VCaP (cell line): ENCODE data around the gene HIGD2A.

Experiments used
- H3K27ac ChIP-seq: fragments of 450-650 bp; 2 replicates; pipeline ENCODE4 v1.5.1; 2017
- TF ChIP-seq, protein P1 (sequence below): fragments of 450-650 bp; conservative IDR thresholded peaks from 2 replicates; pipeline ENCODE4 v1.5.1; 2017; ENCODE audit warnings: mild to moderate bottlenecking, moderate library complexity

The HIGD2A gene

DNA sequence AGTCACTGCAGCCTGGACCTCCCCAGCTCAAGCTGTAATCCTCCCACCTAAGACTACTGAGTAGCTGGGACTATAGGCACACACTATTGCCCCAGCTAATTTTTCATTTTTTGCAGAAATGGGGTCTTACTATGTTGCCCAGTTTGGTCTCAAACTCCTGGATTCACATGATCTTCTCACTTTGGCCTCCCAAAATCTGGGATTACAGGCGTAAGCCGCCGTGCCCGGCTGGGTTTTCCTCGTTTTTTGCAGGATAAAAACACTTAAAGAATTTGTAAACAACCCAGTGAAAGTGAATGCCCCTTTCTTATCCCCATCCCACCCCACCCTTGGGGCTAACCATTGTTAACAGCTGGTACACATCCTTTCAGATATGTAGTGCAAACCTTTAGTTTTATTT, 20.0 kb downstream of the HIGD2A start:
- no peak overlapping the region for H3K27ac ChIP-seq
- TF ChIP-seq, protein P1, sequence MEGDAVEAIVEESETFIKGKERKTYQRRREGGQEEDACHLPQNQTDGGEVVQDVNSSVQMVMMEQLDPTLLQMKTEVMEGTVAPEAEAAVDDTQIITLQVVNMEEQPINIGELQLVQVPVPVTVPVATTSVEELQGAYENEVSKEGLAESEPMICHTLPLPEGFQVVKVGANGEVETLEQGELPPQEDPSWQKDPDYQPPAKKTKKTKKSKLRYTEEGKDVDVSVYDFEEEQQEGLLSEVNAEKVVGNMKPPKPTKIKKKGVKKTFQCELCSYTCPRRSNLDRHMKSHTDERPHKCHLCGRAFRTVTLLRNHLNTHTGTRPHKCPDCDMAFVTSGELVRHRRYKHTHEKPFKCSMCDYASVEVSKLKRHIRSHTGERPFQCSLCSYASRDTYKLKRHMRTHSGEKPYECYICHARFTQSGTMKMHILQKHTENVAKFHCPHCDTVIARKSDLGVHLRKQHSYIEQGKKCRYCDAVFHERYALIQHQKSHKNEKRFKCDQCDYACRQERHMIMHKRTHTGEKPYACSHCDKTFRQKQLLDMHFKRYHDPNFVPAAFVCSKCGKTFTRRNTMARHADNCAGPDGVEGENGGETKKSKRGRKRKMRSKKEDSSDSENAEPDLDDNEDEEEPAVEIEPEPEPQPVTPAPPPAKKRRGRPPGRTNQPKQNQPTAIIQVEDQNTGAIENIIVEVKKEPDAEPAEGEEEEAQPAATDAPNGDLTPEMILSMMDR, result no peak

DNA sequence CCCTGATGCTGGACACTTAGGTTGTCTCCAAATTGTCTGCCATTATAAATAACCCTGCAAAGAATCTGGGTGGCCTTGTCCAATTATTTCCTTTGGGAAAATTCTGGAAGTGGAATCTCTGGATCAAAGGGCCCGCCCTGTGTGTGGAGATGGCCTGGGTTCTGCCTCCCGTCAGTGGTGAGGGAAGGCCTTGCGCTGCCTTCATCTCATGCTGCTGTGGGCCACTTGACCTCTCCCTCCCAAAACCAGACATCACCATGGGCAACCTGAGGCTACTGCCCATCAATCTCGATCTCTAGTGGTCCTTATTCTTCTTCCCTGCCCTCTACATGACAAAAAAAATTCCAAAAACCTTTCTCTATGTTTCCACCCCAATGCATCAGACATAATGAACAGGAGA, 21.2 kb downstream of the HIGD2A start:
- no peak overlapping the region for H3K27ac ChIP-seq

GRCh38 chr5:176410486-176411180, 22.1 kb downstream of the HIGD2A start:
- no peak overlapping the region for H3K27ac ChIP-seq
- TF ChIP-seq, protein P1, result no peak; the same call in 1 of the 2 replicates

More for the DNA sequence above, 21.2 kb downstream of the HIGD2A start:
- TF ChIP-seq, protein P1, result no peak

- TF ChIP-seq, protein P1, result no peak
- H3K27ac ChIP-seq, result no peak overlapping the region
Measured at GRCh38 chr5:176412517-176413254, 24.1 kb downstream of the HIGD2A start.

- H3K27ac ChIP-seq, result no peak overlapping the region
- TF ChIP-seq, protein P1, result no peak
Measured at GRCh38 chr5:176413255-176413565, 24.7 kb downstream of the HIGD2A start.

GRCh38 chr5:176413709-176414191, 25.2 kb downstream of the HIGD2A start:
- TF ChIP-seq, protein P1, result no peak
- H3K27ac ChIP-seq, result no peak overlapping the region

- no peak overlapping the region for H3K27ac ChIP-seq
- TF ChIP-seq, protein P1, result no peak
Measured at GRCh38 chr5:176414704-176415103, 26.2 kb downstream of the HIGD2A start.
